ENCODE data around the gene TBL1Y. TPM values are rescaled to one million over a fixed set of nuclear protein-coding genes. Genes with fewer than 3 reads are reported as not detected.

The TBL1Y gene
- total RNA-seq, 1 donor from 2014 or later: not detected

DNA sequence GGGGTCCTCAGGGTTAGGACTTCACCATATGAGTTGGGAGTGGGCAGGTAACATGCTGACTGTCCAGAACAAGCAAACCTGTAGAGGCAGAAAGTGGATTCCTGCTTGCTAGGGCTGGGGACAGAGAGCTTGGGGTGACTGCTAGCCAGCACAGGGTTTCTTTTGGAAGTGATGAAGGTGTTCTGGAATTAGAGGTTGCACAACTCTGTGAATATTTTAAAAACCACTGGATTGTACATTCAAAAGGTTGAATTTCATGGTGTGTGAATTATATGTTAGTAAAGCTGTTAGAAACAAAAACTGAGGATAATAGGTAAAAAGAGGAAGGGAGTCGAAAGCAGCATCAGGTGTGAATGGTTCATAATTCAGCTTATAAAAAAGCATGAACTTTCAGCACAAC is 57.7 kb downstream of the TBL1Y start:
- intact Hi-C loops (cut with DNase I): no loop called here
- no peak for DNase-seq (ENCODE audit: low spot score)

DNA sequence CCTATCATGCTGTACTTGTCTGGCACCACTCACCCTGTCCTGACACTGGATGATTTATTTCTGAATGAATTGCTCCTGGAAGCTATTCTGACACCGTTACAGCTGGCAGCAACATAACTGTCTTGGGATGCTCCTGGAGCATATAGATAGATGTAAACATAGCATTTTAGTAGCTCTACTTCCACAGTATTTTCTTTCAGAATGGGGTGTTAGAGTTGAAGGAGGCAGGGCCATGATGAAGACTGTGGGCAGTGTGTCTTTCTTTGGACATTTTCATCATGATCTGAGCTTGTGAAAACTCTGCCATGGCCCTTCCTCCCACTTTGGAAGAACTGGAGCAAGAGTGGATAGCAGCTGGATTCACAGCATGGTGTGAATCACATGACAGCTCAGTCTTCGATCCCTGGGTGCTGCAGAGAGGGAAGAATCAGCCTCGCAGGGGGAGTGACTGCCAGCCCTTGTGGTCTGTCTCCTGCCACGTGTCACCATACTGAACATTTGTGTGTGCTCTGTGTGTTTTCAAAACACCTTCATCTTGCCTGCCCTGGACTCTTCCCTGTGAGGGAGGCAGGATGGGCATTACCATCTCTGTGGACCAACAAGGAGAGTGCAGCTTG is 61.9 kb downstream of the TBL1Y start:
- DNase-seq (ENCODE audit: low spot score): no peak
- intact Hi-C loops (cut with DNase I): no loop called here

DNA sequence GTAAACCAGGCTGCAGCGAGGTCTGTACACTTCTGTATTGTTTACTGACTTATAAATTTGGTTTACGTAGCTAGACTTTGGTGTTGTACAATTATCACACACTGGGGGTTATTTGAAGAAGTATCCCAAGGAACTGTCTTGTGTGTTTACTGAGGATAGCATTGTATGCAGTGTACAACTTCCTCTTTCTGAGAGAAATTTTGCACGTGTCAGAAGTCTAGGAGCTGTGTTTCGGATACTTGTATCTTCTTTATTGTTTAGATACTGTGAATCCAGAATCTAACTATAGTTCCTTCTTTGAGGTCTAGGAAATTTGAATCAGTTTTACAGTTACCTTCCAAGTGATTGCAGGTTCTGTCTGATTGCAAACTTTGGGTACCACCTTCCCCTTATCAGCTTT is 64.5 kb downstream of the TBL1Y start:
- intact Hi-C loops (cut with DNase I): no loop called here
- no peak for DNase-seq (ENCODE audit: low spot score)

DNA sequence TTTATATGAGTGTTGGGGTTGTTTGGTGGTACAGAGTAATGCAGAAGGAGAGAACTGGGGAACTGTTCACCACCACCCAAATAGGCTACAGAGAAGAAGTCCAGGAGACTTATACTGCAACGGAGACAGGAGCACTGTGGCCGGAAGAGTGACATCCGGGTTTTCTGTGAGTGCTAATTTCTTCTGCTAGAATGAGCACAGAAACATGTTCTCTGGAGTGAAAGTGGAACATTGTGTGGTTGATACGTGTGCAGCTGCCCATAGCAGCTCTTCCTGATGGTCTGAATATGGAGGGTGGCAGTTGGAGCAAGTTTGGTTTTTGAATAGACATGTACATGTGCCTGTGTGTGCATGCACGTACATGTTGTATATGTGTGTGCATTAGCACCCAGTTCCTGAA is 67.3 kb downstream of the TBL1Y start:
- intact Hi-C loops (cut with DNase I): no loop called here
- no peak for DNase-seq (ENCODE audit: low spot score)

DNA sequence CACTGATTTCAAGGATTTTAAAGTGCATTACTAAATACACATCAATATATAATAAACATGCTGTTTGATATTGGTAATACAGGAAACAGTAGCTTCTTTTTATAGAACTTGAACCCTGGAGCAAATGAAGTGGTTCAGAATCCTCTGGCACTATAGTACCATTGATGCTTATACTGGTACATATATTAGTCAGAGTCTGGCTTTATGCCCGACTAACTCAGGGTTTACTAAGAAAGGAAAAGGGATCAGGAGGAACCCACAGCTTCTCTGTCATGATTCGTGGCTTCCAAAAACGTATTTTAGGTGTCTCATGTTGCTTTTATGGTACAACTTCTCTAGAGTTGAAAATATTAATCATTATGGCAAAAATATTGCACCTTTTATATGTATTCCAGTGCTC is 72.7 kb downstream of the TBL1Y start:
- DNase-seq (ENCODE audit: low spot score): no peak
- intact Hi-C loops (cut with DNase I): no loop called here

DNA sequence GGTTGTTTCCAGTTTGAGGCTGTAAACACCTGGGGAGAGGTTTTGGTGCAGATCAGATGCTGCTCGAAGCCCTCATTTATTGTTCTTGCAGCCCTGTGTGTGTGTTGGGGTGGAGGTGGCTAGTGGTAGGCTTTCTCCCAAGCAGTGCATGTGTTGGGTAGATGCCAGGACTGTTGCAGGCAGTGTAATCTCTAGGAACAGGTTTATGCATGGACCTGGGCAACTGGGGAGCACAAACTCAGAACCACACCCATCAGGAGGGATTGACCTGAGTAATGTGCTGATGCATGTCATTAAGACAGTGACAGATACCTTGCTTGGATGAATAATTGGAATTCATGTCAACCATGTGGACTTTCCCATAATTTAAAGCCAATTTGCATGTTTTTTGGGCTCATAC is 77.3 kb downstream of the TBL1Y start:
- intact Hi-C loops (cut with DNase I): no loop called here
- DNase-seq (ENCODE audit: low spot score): no peak

DNA sequence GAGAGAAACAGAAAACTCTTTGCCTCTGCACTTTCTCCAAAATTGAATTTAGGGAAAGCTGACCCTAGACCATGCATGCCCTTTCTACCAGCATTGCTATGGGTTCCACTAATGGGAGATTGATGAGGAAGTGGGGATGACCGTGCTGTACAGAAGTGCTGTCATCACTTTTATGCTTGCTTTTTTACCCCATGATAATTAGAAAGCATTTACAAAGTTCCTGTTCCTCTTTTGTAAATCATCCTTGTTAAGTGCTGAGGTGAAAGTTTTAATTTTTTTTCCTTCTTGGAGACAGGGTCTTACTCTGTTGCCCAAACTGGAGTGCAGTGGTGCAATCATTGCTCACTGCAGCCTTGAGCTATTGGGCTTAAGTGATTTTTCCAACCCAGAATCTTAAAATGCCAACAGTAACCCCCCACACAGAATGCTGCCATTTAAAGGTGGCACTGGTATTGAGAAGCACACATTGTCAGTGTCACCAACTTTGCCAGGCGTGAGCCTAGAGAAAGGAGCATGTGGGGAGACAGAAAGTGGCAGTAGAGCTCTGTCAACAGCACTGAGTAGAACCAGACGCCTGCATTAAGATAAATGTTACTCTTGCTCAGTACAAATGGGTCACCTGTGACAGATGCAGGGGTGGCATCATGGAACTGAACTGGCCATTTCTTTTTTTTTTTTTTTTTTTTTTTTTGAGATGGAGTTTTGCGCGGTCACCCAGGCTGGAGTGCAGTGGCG is 79.6 kb downstream of the TBL1Y start:
- no peak for DNase-seq (ENCODE audit: low spot score)

DNA sequence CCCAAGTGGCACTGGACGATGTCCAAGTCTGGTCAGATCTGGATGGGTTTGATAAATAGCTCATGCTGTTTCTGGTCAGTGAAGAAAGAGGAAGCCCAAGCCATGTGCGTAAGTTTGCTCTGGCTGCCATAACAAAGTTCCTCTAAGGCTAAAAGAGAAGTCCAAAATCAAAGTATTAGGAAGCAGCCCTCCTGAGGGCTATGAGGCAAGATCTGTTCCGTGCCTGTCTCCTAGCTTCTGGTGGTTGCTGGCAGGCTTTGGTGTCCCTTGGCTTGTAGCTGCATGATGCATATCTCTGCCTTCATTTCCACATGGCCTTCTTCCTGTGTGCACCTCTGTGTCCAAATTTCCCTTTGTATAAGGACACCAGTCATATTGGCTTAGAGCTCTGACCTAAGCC is 81.5 kb downstream of the TBL1Y start:
- no peak for DNase-seq (ENCODE audit: low spot score)
- intact Hi-C loops (cut with DNase I): no loop called here

More for the DNA sequence above, 79.6 kb downstream of the TBL1Y start:
- intact Hi-C loops (cut with DNase I): no loop called here

DNA sequence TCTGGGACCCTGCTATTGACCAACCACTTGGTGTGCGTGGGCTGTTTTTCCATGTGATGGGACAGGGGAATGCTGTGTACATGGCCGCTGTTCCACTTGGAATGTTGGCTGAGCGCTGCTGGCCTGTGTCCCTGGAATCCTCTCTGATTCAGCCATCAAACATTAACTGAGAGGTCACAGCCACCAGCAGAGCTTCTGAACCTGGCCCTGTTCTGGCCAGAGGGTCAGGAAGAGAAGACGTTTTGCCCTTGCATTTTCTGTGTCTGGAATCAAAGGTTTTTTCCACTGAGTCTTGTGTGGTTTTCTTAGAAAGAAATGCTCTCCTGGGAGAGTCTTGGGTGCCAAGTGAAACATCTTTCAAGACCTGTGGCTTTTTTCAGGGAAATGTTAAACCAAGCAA is 85.5 kb downstream of the TBL1Y start:
- no peak for DNase-seq (ENCODE audit: low spot score)
- intact Hi-C loops (cut with DNase I): no loop called here

DNA sequence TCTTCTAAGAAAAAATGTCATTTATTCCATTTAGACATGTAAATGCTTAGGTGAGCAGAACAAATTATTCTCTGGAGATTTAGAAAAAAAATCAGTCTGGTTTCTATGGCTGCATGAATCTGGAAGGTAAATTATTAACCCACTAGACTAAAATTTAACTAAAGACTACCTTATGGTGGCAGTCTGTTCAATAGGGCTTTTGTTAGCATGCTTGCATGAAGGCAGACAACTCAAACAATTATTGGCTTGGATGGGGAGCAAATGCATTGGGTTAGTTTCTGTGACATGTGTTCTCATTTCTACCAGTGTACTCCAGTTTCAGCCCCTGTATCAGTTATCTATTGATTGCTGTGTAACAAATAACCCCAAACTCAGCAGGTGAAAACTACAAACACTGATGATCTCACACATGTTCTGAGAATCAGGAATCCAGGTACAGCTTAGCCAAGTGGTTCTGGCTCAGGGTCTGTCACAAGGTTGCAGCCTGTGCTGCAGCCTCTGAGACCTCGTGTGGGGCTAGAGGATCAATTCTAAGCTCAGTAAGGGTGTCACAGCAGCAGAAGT is 87.1 kb downstream of the TBL1Y start:
- DNase-seq (ENCODE audit: low spot score): no peak
- intact Hi-C loops (cut with DNase I): no loop called here

DNA sequence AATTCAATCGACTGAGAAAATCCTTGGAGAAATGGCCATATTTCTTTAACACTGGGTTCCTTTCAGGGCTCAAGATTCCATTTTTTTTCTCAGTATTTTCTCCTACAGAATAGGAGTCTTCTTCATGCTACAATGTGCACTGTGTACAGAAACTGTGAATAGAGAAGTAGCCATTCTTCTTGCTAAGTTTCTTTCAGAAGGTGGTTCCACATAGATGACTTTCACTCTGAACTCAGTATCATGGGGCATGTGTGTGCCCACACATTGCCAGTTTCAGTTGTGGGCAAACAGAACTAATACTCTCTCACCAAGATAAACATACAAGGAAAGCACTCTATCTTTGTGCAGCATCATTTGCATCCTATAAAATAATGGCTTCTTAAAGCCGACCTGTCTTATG is 89.4 kb downstream of the TBL1Y start:
- no peak for DNase-seq (ENCODE audit: low spot score)
- intact Hi-C loops (cut with DNase I): no loop called here

DNA sequence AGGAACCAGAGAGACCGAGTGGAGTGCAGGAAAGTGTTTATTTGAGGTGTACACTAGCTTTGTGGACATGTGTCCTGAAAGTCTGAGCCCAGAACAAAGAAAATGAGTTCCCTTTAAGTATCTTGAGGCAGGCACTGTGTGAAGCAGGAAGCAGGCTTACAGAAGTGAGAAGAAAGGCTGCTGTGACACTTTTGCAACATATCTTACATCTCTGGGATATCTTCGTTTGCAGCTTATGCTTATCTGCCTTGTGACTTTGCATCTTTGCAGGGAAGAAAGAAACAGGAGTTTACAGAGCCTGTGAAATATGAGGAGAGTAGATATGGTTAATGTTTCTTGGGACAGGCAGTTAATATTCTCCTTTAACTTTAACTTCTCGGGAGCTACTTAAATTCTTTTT is 92.1 kb downstream of the TBL1Y start:
- intact Hi-C loops (cut with DNase I): no loop called here
- no peak for DNase-seq (ENCODE audit: low spot score)

DNA sequence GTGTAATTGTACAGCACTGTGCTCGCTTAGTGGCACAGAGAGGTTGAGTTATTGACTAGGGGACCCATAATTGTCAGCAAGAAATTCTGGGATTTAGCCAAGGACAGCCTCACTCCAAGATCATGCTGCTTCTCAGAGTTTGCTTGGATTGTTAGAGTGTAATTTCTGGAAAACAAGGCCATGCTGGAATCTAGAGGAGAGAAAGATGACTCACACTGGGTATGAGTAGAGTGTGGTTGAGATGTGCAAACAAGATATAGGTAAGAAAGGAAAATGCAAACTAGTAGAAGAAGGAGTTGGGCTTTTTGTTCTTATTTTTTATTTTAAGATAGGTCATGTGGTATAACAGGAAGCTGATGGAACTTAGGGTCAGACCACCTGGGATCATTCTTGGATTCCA is 97.4 kb downstream of the TBL1Y start:
- no peak for DNase-seq (ENCODE audit: low spot score)
- intact Hi-C loops (cut with DNase I): no loop called here

DNA sequence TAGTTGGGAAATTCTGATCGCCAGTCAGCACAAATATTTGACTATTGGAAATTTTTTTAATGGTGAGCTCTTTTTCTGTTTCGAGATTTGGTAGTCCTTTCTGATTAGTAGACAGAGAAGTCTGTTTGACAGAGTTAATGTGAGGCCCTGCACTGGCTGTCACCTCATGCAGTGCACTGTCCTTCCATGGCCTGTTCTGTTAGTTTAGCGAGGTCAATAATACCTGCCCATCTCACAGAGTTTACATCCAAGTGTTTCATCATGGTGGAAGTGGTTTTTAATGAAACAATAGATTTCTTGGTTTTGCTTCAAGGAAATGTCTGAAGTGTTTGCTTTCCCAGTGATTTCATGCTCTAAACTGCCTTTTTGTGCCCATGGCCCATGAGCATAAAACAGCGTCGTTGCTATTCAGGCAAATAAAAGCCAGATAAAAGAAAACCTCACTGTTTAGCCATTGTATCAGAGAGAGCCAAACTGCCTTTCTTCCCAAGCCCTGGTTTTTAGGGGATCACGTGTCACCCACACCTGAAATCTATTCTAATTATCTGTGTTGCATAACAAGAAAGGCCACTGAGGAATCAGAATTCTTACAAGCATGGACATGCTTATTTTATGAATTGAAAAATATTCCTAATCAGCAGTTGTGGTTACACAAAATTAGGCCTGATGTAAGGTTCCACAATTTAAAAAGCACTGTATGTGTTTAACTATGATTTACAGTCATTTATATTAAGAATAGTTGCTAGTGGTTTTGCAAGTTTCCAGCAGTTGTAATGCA is 98.3 kb downstream of the TBL1Y start:
- no peak for DNase-seq (ENCODE audit: low spot score)
- intact Hi-C loops (cut with DNase I): no loop called here

DNA sequence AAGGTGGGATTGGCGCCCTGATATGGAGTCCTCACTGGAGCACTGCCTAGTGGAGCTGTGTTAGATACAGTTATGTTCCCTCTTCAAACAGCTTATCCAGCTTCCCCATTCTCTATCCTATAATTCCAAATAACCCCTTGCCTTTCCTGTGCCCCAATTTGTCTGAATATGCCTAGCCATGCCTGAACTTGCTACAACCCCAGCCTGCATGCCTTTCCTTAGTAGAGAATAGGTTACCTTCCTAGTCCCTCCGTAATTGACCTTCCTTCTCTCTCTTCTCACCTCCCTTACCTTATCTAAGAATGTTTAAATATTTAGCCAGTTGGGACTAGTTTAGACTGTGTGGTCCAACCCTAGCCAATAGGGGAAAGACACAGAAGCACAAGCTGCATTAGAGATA is 102.6 kb downstream of the TBL1Y start:
- no peak for DNase-seq (ENCODE audit: low spot score)
- intact Hi-C loops (cut with DNase I): no loop called here

DNA sequence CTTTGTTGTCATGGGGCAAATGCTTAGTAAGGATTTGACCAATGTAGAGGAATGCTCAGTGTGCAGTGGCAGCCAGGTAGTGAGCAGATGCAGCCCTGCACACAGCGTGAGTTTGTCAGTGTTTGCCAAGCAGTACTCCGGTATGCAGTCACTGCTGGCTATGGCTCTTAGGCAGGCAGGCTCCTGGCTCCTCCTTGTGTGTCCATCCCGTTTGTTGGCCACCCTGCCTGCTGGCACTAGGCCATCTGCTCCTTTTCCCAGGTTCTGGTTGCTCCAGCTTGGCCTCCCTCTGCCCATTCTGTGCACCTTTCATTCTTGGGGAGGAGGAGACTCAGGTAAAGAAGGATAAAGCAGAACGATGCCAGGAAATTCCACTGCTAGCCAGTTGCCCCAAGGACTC is 106.0 kb downstream of the TBL1Y start:
- no peak for DNase-seq (ENCODE audit: low spot score)
- intact Hi-C loops (cut with DNase I): no loop called here

DNA sequence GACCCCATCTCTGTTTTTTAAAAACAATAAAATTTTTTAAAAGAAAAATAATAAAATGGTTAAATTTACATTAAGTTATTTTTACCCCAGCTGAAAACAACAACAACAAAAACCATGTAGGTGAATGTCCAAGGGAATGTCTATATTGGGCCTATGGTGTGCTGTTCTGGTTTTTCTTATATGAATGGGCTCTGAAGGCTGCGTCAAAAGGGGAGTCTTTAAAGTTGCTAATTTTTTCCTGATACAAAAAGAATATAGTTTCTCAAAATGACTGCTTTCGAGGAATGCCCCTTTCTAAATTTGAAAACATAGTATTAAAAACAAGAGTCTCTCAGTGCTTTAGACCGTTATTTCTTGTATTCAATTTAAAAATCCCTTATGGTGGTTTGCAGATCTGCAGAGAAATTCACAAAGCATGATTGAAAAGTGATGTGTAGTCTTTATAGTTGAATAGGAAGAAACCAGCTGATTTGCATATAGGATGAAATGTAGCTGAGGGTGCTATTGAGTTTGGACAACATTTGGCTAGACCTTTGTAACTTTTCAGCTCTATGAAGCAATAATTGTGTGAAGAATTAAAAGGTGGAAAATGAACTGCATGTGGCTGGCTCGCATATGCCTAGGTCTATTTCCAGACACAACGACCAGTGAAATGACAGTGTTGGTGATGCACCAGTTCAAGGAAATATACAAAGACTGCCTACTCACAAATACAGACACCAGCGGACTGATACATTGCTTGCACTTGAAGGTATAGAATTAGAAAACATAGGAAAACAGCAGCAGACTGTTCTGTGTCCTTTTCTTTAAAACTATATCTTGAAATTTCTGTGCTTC is 107.0 kb downstream of the TBL1Y start:
- intact Hi-C loops (cut with DNase I): no loop called here
- no peak for DNase-seq (ENCODE audit: low spot score)

DNA sequence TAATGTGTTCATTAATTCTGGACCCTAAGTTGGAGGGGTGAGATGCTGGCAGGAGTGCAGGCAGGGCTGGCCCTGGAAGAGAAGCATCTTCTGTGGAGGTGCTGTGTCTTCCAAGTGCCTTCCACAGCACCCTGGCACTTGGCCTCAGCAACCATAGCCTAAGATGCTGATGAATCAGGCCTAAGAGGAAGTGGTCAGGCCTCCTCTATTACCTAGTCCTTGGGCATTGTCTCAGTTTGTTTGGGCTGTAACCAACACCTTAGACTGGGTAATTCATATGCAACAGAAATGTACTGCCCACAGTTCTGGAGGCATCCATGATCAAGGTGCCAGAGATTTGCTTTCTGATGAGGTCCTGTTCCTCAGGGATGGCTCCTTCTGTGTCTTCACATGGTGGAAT is 128.5 kb downstream of the TBL1Y start:
- DNase-seq (ENCODE audit: low spot score): no peak
- intact Hi-C loops (cut with DNase I): no loop called here

DNA sequence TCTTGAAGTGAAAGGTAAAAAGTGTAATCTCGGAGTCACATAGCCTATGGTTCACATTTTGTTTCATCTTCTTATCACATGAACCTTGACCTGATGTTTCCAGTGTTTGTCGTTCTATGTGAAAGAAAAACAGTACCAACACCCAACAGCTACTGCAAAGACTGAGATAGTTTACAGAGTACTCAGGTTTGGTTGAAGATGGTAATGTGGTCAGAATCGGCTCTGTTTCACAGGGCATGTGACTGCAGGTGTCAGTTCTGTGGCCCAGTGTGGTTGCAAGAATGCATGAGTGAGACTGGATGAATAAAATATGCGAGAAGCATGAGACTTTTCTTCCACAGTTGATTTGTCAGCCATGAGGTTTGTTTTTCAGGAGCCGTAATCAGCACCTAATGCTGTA is 130.2 kb downstream of the TBL1Y start:
- DNase-seq (ENCODE audit: low spot score): no peak
- intact Hi-C loops (cut with DNase I): no loop called here

DNA sequence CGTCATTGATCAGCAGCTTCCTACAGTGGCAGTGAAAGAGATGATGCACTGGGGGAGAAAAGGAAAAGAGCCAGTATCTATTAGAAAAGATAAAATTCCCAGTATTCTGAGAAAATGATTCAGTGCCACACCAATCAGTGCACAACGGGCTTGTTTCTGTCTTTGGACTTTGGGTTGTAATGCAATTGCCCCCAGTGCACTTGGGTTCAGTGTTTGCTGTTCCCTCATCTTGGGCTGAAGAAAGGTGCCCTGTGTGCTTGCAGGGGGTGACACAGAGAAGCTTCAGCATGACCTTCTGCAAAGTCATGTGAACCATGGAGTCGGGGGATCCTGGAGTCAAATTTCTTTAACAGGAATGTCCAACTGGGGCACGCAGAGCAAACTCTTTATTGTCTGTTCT is 131.5 kb downstream of the TBL1Y start:
- intact Hi-C loops (cut with DNase I): no loop called here
- DNase-seq (ENCODE audit: low spot score): no peak

Data from cardiac septum (tissue), 1 donor.